A549 (cell line): Measurements from ENCODE around the gene PDK3. TPM values are rescaled to one million over a fixed set of nuclear protein-coding genes. Genes with fewer than 3 reads are reported as not detected.

Source experiments
- ATAC-seq, 2 experiments: fragments of 200-7000 bp in 1 of 2; fragments of >200 bp in 1 of 2; cut with Nextera tagmentation in 1 of 2; cut with Tn5 transposase in 1 of 2; 3 replicates each; pipeline versions ENCODE4 v1.8.0 to v1.9.1; 2018 to 2020; ENCODE audit warnings: mild to moderate bottlenecking in 1 of 2, moderate library complexity in 1 of 2
- CTCF ChIA-PET: fragments of 300-600 bp; sonication (Branson Sonifier 250); formaldehyde crosslinking; extraction: SDS; loops from one replicate; lab custom pipeline; 2021; ENCODE audit warnings: antibody characterized with exemption, inconsistent platforms; lab: Yijun Ruan, JAX
- POLR2A ChIA-PET: fragments of 350-600 bp; formaldehyde crosslinking; extraction: SDS; loops from one replicate; lab custom pipeline; 2021; ENCODE audit warnings: antibody characterized with exemption, inconsistent platforms; lab: Yijun Ruan, JAX
- DNase-seq, 2 experiments: peaks; one replicate each; pipeline versions ENCODE4 v3.0.0 to v3.0.0-alpha.2; 2011 to 2016; ENCODE audit warnings: low read depth in 1 of 2, low spot score in 1 of 2
- FAIRE-seq: peaks from 2 replicates; lab custom pipeline; 2011; peaks lifted over from hg19 to GRCh38; lab: Jason Lieb, UNC
- H3K27ac ChIP-seq, 2 experiments: fragments of >200 bp; sonication (Bioruptor Twin); formaldehyde crosslinking; 3 replicates each; pipeline ENCODE4 v1.5.1; 2016 to 2017
- H3K4me1 ChIP-seq: fragments of >200 bp; sonication (Bioruptor Twin); formaldehyde crosslinking; 3 replicates; pipeline ENCODE4 v1.6.1; 2016
- H3K4me2 ChIP-seq: fragments of >200 bp; sonication (Bioruptor Twin); formaldehyde crosslinking; 3 replicates; pipeline ENCODE4 v1.6.1; 2016
- H3K4me3 ChIP-seq: fragments of >200 bp; sonication (Bioruptor Twin); formaldehyde crosslinking; 3 replicates; pipeline ENCODE4 v1.5.1; 2016
- H3K9me3 ChIP-seq: fragments of >200 bp; sonication (Bioruptor Twin); formaldehyde crosslinking; 3 replicates; pipeline ENCODE4 v1.6.1; 2016
- ESRRA ChIP-seq: fragments of 150-350 bp; IDR thresholded peaks from 2 replicates; pipeline ENCODE4 v1.6.1; 2014; ENCODE audit warnings: mild to moderate bottlenecking, low read length, borderline replicate concordance
- FOSB ChIP-seq: fragments of 250-450 bp; sonication (Bioruptor Pico); IDR thresholded peaks from 2 replicates; pipeline ENCODE4 v1.5.0; 2020; ENCODE audit warnings: mild to moderate bottlenecking, moderate library complexity
- FOXS1 ChIP-seq: fragments of 250-450 bp; sonication (Bioruptor Pico); IDR thresholded peaks from 2 replicates; pipeline ENCODE4 v1.5.0; 2020; ENCODE audit warnings: mild to moderate bottlenecking, moderate library complexity
- HEYL ChIP-seq: fragments of 250-450 bp; sonication (Bioruptor Pico); IDR thresholded peaks from 2 replicates; pipeline ENCODE4 v1.8.0; 2021; ENCODE audit warnings: mild to moderate bottlenecking, moderate library complexity
- HOXB5 ChIP-seq: fragments of 250-450 bp; sonication (Bioruptor Pico); IDR thresholded peaks from 2 replicates; pipeline ENCODE4 v1.5.0; 2020; ENCODE audit warnings: mild to moderate bottlenecking, moderate library complexity
- JUNB ChIP-seq: fragments of >200 bp; sonication (Bioruptor Twin); formaldehyde crosslinking; IDR thresholded peaks from 2 replicates; pipeline ENCODE4 v1.6.1; 2016
- MAZ ChIP-seq: fragments of 150-350 bp; IDR thresholded peaks from 2 replicates; pipeline ENCODE4 v1.6.1; 2014; ENCODE audit warnings: antibody characterized with exemption, low read depth, low read length, borderline replicate concordance
- MYC ChIP-seq: IDR thresholded peaks from 2 replicates; pipeline ENCODE4 v1.6.1; 2012; ENCODE audit warnings: mild to moderate bottlenecking, inconsistent platforms, low read length, improper control_type of control experiment, borderline replicate concordance
- NPAS2 ChIP-seq: fragments of 250-450 bp; sonication (Bioruptor Pico); IDR thresholded peaks from 2 replicates; pipeline ENCODE4 v1.8.0; 2022; ENCODE audit warnings: mild to moderate bottlenecking, moderate library complexity, borderline replicate concordance
- PHF8 ChIP-seq: fragments of 200-600 bp; sonication (generic); IDR thresholded peaks from 2 replicates; pipeline ENCODE4 v1.6.1; 2016; ENCODE audit warnings: low read depth, mild to moderate bottlenecking, antibody characterized with exemption, moderate library complexity, borderline replicate concordance
- POLR2A ChIP-seq: IDR thresholded peaks from 2 replicates; pipeline ENCODE4 v1.6.1; 2012; ENCODE audit warnings: mild to moderate bottlenecking, low read length
- RCOR1 ChIP-seq: fragments of 150-350 bp; IDR thresholded peaks from 2 replicates; pipeline ENCODE4 v1.6.1; 2014; ENCODE audit warnings: antibody characterized with exemption, low read length, low read depth
- ZFP36 ChIP-seq: fragments of 450-650 bp; IDR thresholded peaks from 2 replicates; pipeline ENCODE4 v1.6.1; 2014; ENCODE audit warnings: borderline replicate concordance; ENCODE audit not compliant: partially characterized antibody
- WGBS: methylation state at CpG from one replicate; pipeline ENCODE4 v1.1.6; 2017; ENCODE audit errors: missing lambda C conversion rate; 5-methylcytosine and 5-hydroxymethylcytosine counted together
- polyA minus RNA-seq: library from RNA; depleted of rRNA, polyadenylated mRNA; stranded (reverse); fragments of >200 nt; gene quantifications from 2 replicates; pipeline ENCODE4 v1.2.3, GENCODE V29; 2011; rRNA and poly(A)+ RNA removed
- polyA plus RNA-seq, 4 experiments: library from polyadenylated mRNA; depleted of rRNA in 3 of 4; stranded (reverse); fragments of >200 nt; fragmentation: RNase III in 1 of 4; extraction: RNeasy Plus Mini Kit Qiagen cat#74134 plus additional on column Dnase treatment in 1 of 4; gene quantifications; 2 replicates in 3 of 4; 3 replicates in 1 of 4; pipeline ENCODE4 v1.2.3, GENCODE V29; 2011 to 2017
- TF ChIP-seq, protein P1 (sequence below): IDR thresholded peaks from 2 replicates; pipeline ENCODE4 v1.6.1; 2012
- TF ChIP-seq, protein P2 (sequence below): fragments of 250-450 bp; sonication (Bioruptor Pico); IDR thresholded peaks from 2 replicates; pipeline ENCODE4 v1.5.0; 2020; ENCODE audit warnings: low read depth, mild to moderate bottlenecking, moderate library complexity
- TF ChIP-seq, protein P3 (sequence below): IDR thresholded peaks from 2 replicates; pipeline ENCODE4 v1.6.1; 2012; ENCODE audit warnings: low read depth, borderline replicate concordance
- TF ChIP-seq, protein P4 (sequence below): IDR thresholded peaks from 2 replicates; pipeline ENCODE4 v1.6.1; 2012
- TF ChIP-seq, protein P5 (sequence below): fragments of >200 bp; sonication (Bioruptor Twin); formaldehyde crosslinking; IDR thresholded peaks from 2 replicates; pipeline ENCODE4 v1.6.1; 2016
- TF ChIP-seq, protein P6 (sequence below): fragments of >200 bp; sonication (Bioruptor Twin); formaldehyde crosslinking; IDR thresholded peaks from 3 replicates; pipeline ENCODE4 v1.6.1; 2016
- TF ChIP-seq, protein P7 (sequence below): fragments of >200 bp; sonication (Bioruptor Twin); formaldehyde crosslinking; IDR thresholded peaks from 3 replicates; pipeline ENCODE4 v1.5.1; 2016

The PDK3 gene
- polyA plus RNA-seq (2011; rRNA removed) = 14.1 and 18.7 TPM in 2 replicates
- polyA plus RNA-seq (2012; cell fraction: cytosol; rRNA removed) = 4.7 and 6.1 TPM in 2 replicates
- polyA plus RNA-seq (2012; cell fraction: nucleus; rRNA removed) = 2.3 and 4.4 TPM in 2 replicates
- polyA plus RNA-seq (2017; fragmentation: RNase III; extraction: RNeasy Plus Mini Kit Qiagen cat#74134 plus additional on column Dnase treatment) = 4.8 to 5.7 TPM (median 5.3 TPM) in 3 replicates
- polyA minus RNA-seq = 22.8 and 25.4 TPM in 2 replicates

DNA sequence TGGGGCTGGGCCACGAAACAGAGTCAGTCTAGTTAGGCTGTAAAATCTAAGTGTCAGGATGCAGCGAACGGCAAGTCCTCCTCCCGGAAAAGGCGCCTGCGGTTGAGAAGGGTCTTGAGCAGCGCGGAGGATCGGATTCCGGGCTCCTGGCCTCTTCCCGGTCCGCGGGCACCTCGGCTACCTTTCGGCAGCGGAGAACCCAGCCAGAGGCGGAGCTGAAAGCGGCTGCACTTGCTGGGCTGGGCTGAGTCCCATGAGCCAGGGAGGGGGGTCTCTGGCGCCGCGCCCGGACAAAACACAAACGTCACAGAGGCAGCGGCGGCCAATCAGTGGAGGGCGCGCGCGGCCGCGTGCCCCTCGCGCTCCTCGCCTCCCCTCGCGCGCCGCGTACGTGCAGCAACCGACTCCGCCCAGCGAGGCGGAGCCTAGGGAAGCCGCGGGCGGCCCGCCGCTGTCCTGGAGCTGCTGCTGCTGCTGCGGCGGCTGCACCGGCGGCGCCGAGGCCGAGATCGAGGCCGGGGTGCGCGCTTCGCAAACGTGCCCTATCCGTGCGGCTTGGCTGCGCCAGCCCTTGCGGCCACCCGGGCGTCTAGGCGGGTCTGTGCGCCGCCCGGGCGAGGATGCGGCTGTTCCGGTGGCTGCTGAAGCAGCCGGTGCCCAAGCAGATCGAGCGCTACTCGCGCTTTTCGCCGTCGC is at the start of gene PDK3:
Gene PDK3 (plus strand): TSS at position 451 of the 696 bp plus-strand sequence. CDS start 170 bp downstream, at position 621.
- FAIRE-seq (no peak), DNase-seq (peak; percentile 71 to 88), ATAC-seq (peak; percentile 95 to 99)
- CTCF ChIA-PET = interaction anchor here (0.6 to 2.9 kb wide), 3 partner anchors 34 to 68 kb away, joined by 4 to 15 read pairs (median 4); no protein-coding TSS in a partner anchor
- Histone ChIP-seq H3K27ac (peak within 1 kb of the TSS; percentile 84 to 92), H3K9me3 (no peaks in the 10 kb centered on the region), H3K4me3 (peak within 1 kb of the TSS; percentile 95), H3K4me2 (peak within 1 kb of the TSS; percentile 92), H3K4me1 (0 out of 3 replicates have a peak, but pooled peaks cover 5% of the 10 kb centered on the region)
- POLR2A ChIA-PET = interaction anchor here (0.8 to 1.4 kb wide), 3 partner anchors 15 to 22 kb away, joined by 3 to 5 read pairs (median 3); no protein-coding TSS in a partner anchor
- TF ChIP-seq, protein P1, sequence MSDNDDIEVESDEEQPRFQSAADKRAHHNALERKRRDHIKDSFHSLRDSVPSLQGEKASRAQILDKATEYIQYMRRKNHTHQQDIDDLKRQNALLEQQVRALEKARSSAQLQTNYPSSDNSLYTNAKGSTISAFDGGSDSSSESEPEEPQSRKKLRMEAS = peak; percentile 82
- TF ChIP-seq, protein P2, sequence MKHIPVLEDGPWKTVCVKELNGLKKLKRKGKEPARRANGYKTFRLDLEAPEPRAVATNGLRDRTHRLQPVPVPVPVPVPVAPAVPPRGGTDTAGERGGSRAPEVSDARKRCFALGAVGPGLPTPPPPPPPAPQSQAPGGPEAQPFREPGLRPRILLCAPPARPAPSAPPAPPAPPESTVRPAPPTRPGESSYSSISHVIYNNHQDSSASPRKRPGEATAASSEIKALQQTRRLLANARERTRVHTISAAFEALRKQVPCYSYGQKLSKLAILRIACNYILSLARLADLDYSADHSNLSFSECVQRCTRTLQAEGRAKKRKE (CRISPR knock-in tag) = no peak
- peak; percentile 31; the same call in 1 of the 2 replicates for TF ChIP-seq PHF8
- TF ChIP-seq FOSB (CRISPR knock-in tag) = no peak
- TF ChIP-seq POLR2A = peak; percentile 77
- TF ChIP-seq, protein P3, sequence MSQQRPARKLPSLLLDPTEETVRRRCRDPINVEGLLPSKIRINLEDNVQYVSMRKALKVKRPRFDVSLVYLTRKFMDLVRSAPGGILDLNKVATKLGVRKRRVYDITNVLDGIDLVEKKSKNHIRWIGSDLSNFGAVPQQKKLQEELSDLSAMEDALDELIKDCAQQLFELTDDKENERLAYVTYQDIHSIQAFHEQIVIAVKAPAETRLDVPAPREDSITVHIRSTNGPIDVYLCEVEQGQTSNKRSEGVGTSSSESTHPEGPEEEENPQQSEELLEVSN = peak; percentile 77
- no peak for TF ChIP-seq ESRRA
- no peak for TF ChIP-seq HOXB5 (CRISPR knock-in tag)
- 0% methylated on average over 25 of the region's 83 CpGs for WGBS

DNA sequence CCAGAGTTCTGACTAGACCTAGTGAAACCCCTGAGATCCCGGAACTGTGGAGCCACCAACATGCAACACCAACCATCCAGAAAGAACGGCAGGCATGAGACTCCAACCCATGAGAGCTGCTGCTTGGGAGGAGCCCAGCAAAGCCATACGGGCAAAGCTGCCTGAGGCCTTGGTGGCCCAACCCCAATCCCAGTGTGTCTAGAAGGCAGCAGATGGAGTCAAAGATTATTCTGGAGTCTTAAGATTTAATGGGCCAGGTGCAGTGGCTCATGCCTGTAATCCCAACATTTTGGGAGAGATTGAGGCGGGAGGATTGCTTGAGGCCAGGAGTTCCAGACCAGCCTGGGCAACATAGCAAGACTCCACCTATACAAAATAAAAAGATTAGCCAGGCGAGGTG is 49.2 kb upstream of the PDK3 start:
- no peak overlapping the region for H3K27ac ChIP-seq
- 56% methylated on average over 2 of the region's 5 CpGs for WGBS
- H3K9me3 ChIP-seq = 0 out of 3 replicates have a peak, but pooled peaks cover 3% of the 10 kb centered on the region
- FAIRE-seq = no peak
- no peaks in the 10 kb centered on the region for H3K4me1 ChIP-seq
- H3K4me2 ChIP-seq = no peak overlapping the region
- ChIA-PET CTCF (no interaction called here), POLR2A (no interaction called here)
- no peak overlapping the region for H3K4me3 ChIP-seq
- TF ChIP-seq, protein P4, sequence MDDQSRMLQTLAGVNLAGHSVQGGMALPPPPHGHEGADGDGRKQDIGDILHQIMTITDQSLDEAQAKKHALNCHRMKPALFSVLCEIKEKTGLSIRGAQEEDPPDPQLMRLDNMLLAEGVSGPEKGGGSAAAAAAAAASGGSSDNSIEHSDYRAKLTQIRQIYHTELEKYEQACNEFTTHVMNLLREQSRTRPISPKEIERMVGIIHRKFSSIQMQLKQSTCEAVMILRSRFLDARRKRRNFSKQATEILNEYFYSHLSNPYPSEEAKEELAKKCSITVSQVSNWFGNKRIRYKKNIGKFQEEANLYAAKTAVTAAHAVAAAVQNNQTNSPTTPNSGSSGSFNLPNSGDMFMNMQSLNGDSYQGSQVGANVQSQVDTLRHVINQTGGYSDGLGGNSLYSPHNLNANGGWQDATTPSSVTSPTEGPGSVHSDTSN = no peak
- TF ChIP-seq HEYL (CRISPR knock-in tag) (no peak), JUNB (no peak), MYC (no peak), RCOR1 (no peak), MAZ (no peak), ZFP36 (no peak), FOXS1 (CRISPR knock-in tag) (no peak), NPAS2 (no peak)
- TF ChIP-seq, protein P5, sequence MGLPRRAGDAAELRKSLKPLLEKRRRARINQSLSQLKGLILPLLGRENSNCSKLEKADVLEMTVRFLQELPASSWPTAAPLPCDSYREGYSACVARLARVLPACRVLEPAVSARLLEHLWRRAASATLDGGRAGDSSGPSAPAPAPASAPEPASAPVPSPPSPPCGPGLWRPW = no peak
- TF ChIP-seq, protein P6, sequence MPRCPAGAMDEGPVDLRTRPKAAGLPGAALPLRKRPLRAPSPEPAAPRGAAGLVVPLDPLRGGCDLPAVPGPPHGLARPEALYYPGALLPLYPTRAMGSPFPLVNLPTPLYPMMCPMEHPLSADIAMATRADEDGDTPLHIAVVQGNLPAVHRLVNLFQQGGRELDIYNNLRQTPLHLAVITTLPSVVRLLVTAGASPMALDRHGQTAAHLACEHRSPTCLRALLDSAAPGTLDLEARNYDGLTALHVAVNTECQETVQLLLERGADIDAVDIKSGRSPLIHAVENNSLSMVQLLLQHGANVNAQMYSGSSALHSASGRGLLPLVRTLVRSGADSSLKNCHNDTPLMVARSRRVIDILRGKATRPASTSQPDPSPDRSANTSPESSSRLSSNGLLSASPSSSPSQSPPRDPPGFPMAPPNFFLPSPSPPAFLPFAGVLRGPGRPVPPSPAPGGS = no peak
- TF ChIP-seq, protein P1 = no peak
- TF ChIP-seq, protein P7, sequence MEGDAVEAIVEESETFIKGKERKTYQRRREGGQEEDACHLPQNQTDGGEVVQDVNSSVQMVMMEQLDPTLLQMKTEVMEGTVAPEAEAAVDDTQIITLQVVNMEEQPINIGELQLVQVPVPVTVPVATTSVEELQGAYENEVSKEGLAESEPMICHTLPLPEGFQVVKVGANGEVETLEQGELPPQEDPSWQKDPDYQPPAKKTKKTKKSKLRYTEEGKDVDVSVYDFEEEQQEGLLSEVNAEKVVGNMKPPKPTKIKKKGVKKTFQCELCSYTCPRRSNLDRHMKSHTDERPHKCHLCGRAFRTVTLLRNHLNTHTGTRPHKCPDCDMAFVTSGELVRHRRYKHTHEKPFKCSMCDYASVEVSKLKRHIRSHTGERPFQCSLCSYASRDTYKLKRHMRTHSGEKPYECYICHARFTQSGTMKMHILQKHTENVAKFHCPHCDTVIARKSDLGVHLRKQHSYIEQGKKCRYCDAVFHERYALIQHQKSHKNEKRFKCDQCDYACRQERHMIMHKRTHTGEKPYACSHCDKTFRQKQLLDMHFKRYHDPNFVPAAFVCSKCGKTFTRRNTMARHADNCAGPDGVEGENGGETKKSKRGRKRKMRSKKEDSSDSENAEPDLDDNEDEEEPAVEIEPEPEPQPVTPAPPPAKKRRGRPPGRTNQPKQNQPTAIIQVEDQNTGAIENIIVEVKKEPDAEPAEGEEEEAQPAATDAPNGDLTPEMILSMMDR = no peak
- DNase-seq = no peak
- ATAC-seq = no peak
